PFSK-1 (cell line): ENCODE results near the gene AUTS2.

ENCODE experiments used
- POLR2AphosphoS5 ChIP-seq: IDR thresholded peaks from 2 replicates; pipeline ENCODE4 v1.6.1; 2012; ENCODE audit warnings: low read depth, mild to moderate bottlenecking, control low read depth, low read length, moderate library complexity
- SIN3A ChIP-seq: IDR thresholded peaks from 2 replicates; pipeline ENCODE4 v1.6.1; 2012; ENCODE audit warnings: mild to moderate bottlenecking, low read length, moderate library complexity, borderline replicate concordance; ENCODE audit not compliant: insufficient read depth
- TAF1 ChIP-seq: IDR thresholded peaks from 2 replicates; pipeline ENCODE4 v1.6.1; 2012; ENCODE audit warnings: low read length, control low read depth, borderline replicate concordance; ENCODE audit not compliant: insufficient read depth

DNA sequence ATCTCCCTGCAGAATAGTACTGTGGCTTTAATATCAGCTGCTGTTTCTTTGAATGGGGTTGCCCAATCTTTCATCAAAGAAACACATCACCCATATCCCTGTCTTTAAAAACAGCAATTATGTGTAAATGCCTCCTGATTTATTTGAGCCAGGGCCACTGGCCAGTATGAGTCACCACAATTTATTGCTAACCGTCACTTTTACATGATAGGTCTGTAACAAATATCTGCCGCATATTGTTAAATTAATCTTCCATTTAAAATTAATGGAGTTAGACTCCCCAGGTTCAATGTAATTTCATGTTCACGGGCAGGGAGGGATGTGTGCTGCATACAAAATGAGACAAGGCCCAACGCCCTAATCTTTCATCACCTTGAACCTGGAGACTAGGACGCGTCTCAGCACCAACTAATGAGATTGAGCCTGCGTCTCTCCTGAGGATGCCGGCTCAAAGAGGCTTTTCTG is 673.4 kb downstream of the AUTS2 start:
- TF ChIP-seq SIN3A: no peak
- no peak for TF ChIP-seq TAF1
- no peak for TF ChIP-seq POLR2AphosphoS5
